ENCODE measurements around the gene ATXN10.
"Not testable (repeated sequence)": the region's sequence is repeated elsewhere in the genome, so short reads cannot be mapped to it uniquely, and the experiment has no call there.

Gene ATXN10

DNA sequence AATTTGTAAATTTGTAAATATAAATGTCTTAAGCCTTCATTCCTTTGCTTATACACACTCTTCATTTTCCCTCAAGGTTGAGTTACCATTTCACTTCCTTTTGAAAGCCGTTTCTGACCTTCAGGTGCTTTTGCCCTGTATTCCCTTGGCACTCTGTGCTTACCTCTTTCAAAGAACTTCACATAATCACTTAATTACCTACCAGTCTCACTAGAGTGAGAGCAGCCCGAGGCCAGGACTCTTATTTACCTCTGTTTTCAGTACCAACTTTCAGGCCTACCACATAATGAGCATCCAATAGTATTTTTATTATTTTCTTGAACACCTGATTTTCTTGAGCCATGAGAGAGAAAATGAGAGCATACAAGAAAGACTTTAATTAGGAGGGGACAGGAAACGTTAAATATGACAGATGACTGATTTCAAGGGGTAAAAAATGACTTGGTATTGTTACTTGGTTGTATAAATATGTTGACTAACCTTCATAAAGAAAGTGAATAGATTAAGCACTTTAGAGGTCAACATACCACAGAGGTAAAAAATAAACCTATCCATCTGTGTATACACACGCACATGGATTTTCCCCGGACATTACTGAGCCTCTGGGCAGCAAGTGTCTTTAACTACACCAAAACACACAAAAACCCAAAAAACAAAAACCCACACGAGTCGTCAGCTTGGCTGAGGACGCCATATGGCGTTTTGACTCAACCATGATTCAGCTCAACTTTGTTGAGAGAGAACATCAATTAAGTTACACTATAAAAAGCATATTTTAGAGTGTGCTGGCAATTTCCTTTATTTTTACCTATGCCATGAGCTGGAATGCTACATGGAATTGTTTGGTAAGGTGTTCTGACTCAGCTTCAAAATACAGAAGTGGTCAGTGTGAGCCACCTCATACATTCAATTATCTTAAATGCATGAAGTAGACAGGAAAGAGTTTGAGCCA lies 7.6 kb downstream of the ATXN10 start:
- peak; percentile 53 for DNase-seq (ENCODE audit: low read depth)

DNA sequence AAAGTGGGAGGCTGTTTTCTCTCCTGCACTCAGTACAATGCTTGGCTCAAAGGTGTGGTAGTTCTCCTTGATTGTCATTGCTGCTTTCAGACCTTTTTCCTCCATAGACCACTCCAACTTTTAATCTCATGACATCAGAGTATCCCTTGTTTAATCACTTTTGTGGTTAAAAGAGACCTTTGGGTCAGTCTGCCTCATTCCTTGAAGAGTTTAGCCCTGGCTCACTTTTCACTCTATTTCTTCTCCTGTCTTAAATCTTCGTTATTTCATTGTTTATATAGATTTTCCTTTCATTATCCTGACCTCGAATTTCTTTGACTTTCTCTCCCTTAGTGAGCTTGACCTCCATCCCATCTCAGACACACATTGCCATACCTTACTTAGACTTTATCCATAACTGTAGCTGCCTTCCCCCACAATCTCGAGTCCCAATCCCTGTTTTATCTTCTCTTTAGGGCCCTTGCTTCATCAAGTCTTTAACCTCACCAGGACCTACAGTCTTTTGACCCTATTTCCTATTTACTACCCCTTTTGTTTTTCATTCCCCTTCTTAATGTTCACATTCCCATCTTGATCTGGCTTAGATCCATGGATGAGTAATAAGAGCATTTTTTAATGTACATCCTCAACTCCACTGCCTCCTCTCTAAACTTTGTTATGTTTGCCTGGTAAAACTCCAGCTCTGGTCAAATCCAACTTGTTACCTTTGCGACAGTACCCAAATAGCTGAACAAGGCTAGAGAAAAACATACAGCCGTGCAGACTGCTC lies 9.5 kb downstream of the ATXN10 start:
- no peak for DNase-seq (ENCODE audit: low read depth)

DNA sequence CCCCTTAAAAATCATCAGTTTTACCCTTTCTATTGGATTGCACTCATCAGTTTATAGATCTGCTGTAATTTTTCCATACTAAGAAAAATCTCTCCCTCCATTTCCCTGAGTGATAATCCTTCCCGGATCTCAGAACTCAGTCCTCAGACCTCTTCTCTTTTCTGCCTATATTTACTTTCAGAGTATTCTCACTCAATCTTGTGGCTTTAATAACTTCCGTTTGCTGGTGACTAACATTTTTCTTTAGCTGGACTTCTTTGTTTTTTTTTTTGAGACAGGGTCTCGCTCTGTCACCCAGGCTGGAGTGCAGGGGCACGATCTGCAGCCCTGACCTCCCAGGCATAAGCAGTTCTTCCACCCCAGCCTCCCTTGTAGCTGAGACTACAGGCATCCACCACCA lies 10.4 kb downstream of the ATXN10 start:
- no peak for DNase-seq (ENCODE audit: low read depth)

DNA sequence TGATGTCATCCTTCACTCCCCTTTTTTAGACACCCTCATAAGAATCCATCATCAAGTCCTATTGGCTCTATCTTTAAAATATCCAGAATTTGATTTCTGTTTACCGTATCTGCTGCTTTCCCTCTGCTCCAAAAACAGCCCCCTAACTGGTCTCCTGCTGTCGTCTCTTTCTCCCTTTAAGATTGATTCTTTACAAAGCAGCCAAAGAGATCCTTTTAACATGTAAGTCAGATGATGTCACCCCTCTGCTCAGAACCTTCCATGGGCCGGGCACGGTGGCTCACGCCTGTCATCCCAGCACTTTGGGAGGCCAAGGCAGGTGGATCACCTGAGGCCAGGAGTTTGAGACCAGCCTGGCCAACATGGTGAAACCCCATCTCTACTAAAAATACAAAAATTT lies 11.1 kb downstream of the ATXN10 start:
- not testable (repeated sequence) for DNase-seq (ENCODE audit: low read depth)

DNA sequence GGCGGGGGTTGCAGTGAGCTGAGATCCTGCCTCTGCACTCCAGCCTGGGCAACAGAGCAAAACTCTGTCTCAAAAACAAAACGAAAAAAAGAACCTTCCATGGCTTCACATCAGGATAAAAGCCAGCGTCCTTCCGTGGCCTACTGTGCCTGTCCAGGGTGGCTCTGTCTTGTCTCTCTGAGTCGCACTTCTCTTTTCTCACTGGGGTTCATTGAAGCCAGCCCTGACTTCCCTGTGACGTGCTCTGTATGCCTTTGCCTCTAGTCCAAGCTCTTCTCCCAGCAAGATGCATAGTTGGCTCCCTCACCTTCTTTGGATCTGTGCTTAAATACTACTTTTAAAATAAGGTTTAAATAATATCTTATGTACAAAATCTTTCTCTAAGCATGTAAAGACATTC lies 11.6 kb downstream of the ATXN10 start:
- DNase-seq (ENCODE audit: low read depth) = no peak

DNA sequence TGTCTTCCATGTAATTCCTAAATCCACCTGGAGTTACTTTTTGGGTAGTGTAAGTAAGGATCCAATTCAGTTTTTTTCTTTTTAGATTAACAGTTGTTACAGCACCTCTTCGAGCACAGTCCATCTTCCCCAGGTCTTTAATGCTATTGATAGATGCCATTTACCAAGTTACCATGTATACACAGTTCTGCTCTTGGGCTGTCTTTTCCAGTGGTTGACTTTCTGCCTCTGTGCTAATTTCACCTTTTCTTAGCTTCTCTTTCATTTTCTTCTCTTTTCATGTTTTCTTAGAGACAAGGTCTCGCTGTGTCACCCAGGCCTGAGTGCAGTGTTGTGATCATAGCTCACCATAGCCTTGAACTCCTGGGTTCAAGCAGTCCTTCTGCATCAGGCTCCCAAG lies 12.0 kb downstream of the ATXN10 start:
- DNase-seq (ENCODE audit: low read depth) = no peak

DNA sequence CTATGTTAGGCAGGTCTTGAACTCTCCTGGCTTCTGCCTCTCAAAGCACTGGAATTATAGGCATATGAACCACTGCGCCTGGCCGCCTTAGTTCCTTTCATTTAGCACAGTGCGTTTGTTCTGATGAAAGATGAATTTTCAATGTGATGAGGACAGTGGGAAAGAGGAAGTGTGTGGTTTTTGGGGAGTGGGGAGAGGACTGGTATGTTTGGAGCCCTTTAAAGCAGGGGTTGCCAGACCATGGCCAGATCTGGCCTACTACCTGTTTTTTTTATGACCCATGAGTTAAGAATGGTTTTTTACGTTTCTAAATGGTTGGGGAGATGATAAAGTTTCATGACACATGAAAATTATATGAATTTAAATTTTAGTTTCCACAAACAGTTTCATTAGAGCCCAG lies 12.5 kb downstream of the ATXN10 start:
- DNase-seq (ENCODE audit: low read depth) = peak; percentile 24

DNA sequence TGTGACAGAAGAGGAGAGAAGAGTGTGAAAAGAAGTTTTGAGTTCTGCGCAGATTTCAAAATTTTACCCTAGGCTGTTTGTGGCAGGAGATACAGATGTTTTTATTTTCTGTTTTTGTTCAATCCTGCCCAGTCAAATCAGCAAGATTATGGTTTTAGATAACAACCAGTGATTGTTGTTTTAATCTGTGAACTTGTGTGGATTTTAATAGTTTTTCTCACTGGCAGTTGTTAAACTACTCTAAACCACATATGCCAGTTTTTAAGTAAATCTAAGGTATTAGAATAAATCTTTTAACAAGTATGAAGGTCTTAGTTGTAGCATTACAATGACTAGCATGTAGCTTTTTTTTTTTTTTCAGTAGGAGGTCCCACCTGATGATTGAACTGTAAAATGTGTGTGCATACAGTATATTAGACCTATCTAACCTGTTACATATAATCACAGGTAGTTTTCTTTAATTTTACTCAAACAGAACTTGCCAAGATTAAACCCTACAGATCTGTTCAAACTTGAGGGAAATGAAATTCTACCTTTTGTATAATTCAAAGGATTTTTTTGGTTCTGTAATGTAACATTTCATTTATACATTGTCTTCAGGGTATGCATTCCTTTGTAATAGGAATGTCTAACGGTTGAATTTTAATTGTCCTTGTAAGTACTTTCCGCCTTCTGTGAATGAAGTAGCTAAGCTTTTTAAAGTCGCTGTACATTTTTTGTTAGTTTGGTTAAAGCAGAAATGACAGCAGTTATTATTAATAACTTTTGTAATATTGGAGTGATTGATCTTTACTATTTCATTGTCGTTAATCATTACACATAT lies 13.3 kb downstream of the ATXN10 start:
- no peak for DNase-seq (ENCODE audit: low read depth)

DNA sequence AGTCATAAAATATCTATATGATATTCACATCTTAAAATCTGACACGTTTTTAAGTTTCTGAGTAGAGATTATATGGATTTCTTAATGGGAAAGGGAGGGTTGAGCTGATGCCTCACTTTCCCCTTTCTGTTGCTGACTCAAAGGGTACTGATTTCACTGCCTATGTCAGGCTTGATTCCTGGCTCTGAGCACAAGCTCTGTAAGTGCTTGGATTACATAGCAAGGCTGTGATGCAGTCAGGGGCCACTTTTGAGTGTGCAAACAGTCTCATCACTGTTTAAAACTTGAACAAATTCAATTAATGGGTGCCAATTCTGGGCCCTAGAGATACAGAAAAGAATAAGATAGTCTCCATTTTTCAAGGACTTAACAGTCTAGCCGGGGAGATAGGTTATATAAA lies 14.4 kb downstream of the ATXN10 start:
- DNase-seq (ENCODE audit: low read depth) = peak; percentile 39

DNA sequence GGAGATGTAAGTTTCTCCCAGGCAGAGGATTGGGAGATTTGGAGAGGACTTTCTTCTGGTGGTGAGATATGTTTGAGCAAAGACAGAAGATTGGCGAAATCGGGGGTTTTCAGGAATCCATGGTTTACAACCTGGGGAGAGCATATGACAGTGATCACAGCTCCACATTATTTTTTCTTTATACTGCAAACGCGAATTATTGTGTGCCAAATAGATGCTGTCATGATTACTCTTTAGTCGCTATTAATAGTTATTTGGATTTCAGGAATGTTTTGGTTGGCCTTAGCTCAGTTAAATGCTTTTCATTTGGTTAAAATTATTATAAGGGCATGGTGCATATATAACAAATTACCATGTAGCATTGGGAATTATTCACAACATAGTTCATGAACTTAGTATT lies 15.2 kb downstream of the ATXN10 start:
- no peak for DNase-seq (ENCODE audit: low read depth)

DNA sequence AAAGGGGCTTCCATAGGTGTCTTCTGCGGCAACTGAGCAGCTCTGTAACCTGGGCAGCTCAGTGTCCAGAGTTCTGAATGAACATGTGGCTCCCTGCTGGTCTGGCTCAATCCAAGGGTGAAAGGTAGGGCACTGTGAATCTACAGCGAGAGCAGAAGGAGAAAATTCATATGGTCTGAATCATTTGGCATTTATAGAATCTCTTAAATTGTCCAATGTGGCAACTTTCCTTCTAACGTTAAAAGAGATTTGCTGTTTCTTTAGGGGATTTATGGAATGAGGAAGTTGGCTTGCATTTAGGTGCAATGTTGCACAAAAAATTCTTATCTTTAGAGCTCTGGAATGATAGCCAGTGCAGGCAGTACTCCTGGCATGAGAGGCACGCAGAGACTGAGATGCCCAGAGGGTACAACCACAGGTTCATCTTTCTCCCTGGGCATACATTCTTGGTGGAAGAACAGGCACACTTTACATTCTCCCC lies 17.0 kb downstream of the ATXN10 start:
- peak; percentile 37 for DNase-seq (ENCODE audit: low read depth)

DNA sequence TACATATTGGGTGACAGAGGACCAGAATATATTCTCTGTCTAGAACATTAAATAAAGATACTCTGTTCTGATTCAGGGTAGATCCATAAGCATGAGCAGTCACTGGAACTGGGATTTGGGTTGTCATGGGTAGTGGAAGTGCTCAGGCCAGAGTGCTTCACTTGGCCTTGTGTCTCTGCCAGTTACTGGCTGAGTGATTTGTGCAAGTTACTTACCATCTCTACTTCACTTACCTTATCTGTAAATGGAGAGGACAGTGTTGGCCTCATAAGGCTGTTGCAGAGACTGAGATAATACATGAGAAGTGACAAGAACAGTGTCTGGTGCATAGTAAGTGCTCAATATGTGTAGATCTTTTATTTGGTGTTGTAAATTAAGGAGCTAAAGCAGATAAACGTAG lies 17.6 kb downstream of the ATXN10 start:
- no peak for DNase-seq (ENCODE audit: low read depth)

DNA sequence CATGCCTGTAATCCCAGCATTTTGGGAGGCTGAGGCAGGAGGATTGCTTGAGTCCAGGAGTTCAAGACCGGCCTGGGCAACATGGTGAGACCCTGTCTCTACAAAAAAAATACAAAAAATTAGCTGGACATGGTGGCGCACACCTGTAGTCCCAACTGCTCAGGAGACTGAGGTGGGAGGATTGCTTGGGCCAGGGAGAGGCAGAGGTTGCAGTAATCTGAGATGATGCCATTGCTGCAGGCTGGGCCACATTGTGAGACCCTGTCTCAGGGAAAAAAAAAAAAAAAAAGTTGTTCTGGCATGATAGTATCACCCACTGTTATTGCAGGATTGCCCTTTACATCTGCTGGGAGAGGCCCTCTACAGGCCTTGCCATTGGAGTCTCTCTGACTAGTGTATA lies 18.4 kb downstream of the ATXN10 start:
- no peak for DNase-seq (ENCODE audit: low read depth)

DNA sequence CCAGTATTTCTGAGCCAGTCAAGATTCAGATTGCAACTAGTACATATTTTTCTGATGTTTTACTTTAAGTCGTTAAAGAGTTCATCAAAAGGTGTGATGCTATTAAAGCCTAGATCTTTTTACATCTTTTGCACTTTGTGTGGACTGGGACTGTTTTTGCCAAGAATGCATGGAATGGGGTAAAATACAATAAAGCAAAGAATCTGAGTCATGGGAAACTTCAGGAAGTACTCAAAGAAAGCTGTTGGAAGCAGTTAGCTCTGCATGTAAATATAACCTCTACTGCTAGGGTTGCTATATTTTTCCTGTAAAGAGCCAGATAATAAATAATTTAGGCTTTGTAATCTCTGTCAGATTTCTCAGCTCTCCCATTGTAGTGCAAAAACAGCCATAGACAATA lies 20.9 kb downstream of the ATXN10 start:
- DNase-seq (ENCODE audit: low read depth) = no peak

DNA sequence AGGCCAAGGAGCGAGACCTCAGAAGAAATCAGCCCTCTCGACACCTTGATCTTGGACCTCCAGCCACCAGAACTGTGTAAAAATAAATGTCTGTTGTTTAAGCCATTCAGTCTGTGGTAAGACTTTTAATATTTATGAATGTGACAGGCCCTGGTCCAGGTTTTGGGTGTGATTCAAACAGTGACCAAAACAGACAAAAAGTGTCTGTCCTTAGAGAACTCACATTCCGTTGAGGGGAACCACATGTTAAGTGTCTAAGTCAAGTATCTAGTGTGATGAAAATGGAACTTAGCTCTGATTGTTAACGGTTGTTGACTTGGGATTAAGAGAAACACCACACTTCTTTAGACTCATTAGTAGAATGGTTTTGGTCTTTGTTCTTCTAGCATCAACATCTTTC lies 22.2 kb downstream of the ATXN10 start:
- DNase-seq (ENCODE audit: low read depth) = no peak

DNA sequence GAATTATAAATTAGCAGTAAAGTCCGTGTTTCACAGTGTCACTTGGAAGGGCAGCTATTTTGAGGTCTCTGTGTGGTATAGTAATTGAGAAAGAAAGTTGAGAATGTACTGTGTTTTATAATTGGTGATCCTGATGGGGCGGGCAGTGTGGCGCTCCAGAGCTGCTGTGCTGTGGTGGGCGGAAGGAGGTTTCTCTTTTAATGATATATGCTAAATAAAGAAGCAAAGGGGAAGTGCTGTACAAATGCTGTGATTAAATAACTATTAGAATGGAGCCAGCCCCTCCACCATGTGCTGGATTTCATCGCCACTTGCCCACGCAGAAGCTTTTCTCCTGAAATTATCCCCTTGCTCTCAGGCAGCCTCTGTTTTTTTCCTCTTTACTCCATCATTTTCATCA lies 24.6 kb downstream of the ATXN10 start:
- DNase-seq (ENCODE audit: low read depth) = no peak

DNA sequence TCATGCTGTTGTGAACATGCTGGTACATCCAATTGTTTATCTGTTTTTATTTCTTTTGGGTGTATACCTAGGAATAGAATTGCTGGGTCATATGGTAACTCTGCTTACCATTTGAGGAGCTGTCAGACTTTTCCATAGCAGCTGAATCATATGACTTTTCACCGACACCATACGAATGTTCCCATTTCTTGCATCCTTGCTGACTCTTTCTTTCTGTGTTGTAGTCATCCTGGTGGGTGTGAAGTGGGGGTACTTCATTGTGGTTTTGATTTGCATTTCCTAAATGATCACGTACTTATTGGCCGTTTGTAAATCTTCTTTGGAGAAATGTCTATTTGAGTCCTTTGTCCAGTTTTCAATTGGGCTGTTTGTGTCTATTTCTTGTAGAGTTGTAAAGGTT lies 26.5 kb downstream of the ATXN10 start:
- no peak for DNase-seq (ENCODE audit: low read depth)

DNA sequence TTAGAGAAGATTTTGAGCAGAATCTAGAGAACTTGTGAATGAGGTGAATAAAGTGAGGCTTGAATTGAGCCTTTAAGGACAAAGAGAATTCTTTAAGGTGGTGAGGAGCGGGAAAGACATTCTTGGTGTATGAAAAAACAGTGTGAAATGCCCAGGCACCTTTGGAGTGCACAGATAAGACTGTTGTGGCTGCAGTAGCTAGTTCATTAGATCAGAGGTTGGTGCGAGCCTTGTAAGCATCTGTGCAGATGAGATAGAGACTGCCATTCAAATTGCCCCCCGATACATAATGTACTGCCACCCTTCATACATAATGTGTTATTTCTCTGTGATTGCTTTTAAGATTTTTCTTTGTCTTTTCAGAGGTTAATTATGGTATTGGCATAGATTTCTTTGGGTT lies 31.3 kb downstream of the ATXN10 start:
- no peak for DNase-seq (ENCODE audit: low read depth)

DNA sequence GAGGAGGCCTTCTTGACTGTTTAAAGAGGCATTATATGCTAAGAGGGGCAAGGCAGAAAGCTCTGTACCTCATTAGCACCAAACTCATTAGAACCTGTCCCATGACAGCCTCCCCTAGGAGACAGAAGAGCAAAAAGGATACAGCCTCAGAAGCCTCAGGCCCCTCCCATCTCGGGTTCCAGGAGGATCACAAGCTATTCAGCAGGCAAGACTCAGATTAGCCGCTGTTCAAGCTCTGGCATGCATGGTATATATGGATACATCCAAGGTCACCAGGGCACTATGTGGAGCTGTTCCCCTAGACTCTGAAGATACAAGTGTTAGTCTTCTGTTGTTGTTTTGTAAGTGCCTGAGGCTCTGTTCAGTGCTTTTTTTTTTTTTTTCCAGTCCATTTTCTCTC lies 32.1 kb downstream of the ATXN10 start:
- no peak for DNase-seq (ENCODE audit: low read depth)

DNA sequence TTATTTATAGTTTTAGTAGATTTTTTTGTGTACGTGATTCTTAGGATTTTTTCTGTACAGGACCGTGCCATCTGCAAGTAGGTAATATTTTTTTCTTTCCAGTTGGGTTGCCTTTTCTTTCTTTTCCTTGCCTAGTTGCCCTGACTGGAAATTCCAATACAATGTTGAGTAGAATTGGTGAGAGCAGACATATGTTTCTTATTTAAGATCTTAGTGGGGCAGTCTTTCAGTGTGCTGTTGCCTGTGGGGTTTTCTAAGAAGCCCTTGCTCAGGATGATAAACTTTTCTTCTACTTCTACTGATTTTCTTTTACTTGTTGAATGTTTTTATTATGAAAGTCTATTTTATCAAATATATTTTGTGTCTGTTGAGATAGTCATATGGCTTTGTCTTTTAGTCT lies 33.0 kb downstream of the ATXN10 start:
- DNase-seq (ENCODE audit: low read depth) = no peak

DNA sequence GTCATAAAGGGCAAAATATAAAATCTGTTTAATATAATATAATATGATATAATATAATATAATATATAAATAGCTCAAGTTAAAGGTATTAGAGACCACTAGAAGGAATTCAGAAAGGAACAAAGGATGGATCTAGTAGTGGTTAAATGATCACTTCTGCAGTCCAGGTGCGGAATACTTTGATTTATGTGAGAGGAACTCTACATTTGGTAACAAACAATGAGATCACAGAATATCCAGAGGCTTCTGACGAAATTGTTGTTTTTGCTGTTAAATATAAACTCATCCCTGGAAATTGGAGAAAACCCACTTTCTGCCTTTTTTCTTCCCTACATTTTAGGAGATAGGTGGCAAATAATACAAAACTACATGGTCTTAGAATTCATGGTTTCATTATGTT lies 36.0 kb downstream of the ATXN10 start:
- DNase-seq (ENCODE audit: low read depth) = no peak

DNA sequence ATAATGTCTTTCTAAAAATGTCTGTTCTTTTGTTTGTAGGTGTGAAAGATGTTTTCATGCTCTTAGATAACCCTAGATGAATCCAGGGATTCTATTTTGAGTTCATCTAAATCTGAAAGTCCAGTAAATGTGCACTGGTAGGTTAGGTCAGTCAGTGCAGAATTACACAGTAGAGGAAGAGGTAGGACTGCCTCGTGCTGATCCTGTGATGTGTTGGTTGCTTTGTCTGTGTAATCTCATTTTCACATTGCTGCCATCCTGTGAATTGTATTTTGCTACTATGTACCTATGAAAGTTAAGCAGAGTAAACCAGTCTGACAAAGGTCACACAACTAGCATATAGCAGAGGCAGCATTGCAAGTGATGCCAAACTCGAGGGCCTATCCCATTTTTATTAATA lies 36.5 kb downstream of the ATXN10 start:
- DNase-seq (ENCODE audit: low read depth) = no peak
